ENCODE data around the gene SLC1A7. TPM values are rescaled to one million over a fixed set of nuclear protein-coding genes. Genes with fewer than 3 reads are reported as not detected.

SLC1A7 gene
- polyA plus RNA-seq, 1 experiment: 0.63 TPM

DNA sequence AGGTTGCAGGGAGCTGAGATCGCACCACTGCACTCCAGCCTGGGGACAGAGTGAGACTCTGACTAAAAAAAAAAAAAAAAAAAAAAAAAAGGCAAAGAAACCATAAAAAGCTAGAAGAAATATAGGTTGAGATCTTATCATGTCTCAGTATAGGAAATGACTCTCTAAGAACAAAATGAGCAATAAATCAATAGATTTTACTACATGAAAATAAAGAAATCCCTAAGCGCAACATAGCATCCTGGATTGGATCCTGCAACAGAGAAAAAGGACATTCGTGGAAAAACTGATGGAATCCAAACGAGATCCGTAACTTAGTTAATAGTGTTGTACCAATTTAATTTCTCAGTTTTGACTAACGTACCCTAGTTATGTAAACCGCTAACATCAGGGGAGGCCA is 35.3 kb downstream of the SLC1A7 start:
- H3K27me3 ChIP-seq (ENCODE audit: control insufficient read depth, insufficient read depth, low read length): no peaks in the 10 kb centered on the region
- ChIA-PET CTCF (interaction anchor here (0.6 to 1.5 kb wide), 4 partner anchors 65 to 331 kb away, joined by 3 read pairs; partner anchors contain the start of gene ECHDC2), POLR2A (no interaction called here)
- TF ChIP-seq, protein P1, sequence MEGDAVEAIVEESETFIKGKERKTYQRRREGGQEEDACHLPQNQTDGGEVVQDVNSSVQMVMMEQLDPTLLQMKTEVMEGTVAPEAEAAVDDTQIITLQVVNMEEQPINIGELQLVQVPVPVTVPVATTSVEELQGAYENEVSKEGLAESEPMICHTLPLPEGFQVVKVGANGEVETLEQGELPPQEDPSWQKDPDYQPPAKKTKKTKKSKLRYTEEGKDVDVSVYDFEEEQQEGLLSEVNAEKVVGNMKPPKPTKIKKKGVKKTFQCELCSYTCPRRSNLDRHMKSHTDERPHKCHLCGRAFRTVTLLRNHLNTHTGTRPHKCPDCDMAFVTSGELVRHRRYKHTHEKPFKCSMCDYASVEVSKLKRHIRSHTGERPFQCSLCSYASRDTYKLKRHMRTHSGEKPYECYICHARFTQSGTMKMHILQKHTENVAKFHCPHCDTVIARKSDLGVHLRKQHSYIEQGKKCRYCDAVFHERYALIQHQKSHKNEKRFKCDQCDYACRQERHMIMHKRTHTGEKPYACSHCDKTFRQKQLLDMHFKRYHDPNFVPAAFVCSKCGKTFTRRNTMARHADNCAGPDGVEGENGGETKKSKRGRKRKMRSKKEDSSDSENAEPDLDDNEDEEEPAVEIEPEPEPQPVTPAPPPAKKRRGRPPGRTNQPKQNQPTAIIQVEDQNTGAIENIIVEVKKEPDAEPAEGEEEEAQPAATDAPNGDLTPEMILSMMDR (IDR thresholded peaks at IDR 0.05; ENCODE audit: insufficient read depth, low read depth, low read length): no peak
- H3K4me3 ChIP-seq (ENCODE audit: low read depth, low read length): no peak overlapping the region
- no peak for DNase-seq (ENCODE audit: low read depth)
- H3K36me3 ChIP-seq (ENCODE audit: control insufficient read depth, insufficient read depth, low read length): no peaks in the 10 kb centered on the region

DNA sequence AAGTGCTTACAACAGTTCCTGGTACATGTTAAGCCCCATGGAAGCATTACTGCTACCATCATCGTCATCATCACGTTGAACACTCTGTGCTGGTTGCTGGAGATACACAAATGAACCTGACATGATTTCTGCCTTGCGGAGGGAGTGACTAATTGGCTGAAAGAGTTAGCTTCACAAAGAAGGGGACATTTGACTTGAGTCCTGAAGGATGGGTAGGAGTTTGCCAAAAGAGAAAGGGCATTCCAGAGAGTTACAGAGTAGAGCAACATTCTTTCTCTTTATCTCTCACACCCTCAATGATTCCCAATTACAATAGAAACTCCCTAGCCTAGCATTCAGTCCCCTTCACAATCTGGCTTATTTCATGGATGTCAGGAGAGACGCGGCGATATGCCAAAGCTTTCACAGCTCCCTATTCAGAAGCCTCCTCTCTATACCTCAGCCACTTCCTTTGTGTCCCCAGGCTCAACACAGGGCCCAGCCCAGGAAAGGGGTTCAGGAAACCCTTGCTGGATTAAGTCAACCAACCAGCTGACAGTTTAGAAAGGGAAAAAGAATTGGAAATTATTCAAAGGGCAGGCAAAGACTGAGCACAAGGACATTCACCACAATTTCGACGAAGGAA is 38.0 kb downstream of the SLC1A7 start:
- ChIA-PET POLR2A (no interaction called here), CTCF (no interaction called here)
- TF ChIP-seq, protein P1 (IDR thresholded peaks at IDR 0.05; ENCODE audit: insufficient read depth, low read depth, low read length): no peak
- DNase-seq (ENCODE audit: low read depth): no peak
- Histone ChIP-seq H3K4me3 (ENCODE audit: low read depth, low read length) (no peak overlapping the region), H3K36me3 (ENCODE audit: control insufficient read depth, insufficient read depth, low read length) (no peaks in the 10 kb centered on the region), H3K27me3 (ENCODE audit: control insufficient read depth, insufficient read depth, low read length) (no peaks in the 10 kb centered on the region)

DNA sequence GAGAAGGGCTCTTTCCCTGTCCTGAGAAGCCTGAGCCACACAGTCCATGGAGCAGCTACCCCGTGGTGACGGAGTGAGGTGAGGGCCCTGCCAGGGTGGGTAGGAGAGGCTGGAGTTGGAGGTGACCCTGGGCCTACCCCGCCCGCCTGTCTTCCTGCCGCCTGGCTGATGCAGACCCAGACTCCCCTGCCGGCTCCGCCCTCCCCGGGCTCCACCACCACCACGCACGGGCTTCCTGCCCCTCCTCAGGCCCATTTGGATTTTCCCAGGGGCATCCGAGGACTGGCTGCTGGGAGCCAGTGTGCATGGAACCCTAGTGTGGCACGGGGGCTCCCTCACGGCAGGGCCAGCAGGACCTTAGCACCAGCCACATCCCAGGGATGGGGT is 47.9 kb downstream of the SLC1A7 start:
- POLR2A ChIA-PET: no interaction called here

DNA sequence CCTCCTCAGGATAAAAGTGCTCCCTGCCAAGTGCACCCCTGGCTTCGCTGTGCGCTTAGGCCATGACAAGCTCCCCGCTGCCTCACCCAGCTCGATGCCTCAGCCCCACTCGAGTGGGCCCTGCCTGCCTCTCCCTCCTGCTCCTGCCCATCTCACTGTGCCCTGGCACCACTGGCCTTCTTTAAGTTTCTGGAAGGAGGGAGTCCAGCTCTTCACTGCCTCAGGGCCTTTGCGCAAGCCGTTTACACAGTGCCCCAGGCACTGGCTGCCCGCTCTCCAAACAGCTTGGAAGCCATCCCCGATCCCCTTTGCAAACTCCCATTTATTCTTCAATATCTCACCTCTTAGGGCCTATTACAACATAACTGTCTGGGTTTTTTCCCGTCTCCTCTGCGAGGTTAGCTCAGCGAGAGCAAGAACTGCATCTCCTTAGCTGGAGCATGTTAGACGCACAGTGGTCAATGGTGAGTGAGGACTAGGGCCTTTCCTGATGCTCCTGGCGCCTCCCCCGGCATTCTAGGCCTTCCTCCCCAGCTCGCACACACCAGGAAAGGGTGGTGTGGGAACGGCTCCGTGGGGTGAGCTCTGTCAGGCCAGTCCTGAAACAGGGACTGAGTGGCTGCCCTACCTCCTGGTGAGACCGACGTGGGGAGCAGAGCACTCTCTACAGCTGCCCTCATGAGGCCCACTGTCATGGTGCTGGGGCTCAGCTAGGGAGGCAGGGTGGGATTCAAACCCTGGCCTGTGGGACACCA is 48.5 kb downstream of the SLC1A7 start:
- TF ChIP-seq, protein P1 (IDR thresholded peaks at IDR 0.05; ENCODE audit: insufficient read depth, low read depth, low read length): no peak
- H3K4me3 ChIP-seq (ENCODE audit: low read depth, low read length): no peak overlapping the region
- H3K36me3 ChIP-seq (ENCODE audit: control insufficient read depth, insufficient read depth, low read length): peaks cover under 1% of the 10 kb centered on the region; the same call in 1 of the 2 replicates
- POLR2A ChIA-PET: interaction anchor here (0.9 kb wide), 1 partner anchor 26 kb away, joined by 7 read pairs; no protein-coding TSS in a partner anchor
- H3K27me3 ChIP-seq (ENCODE audit: control insufficient read depth, insufficient read depth, low read length): no peaks in the 10 kb centered on the region
- CTCF ChIA-PET: interaction anchor here (1.6 kb wide), 1 partner anchor 78 kb away, joined by 3 read pairs; no protein-coding TSS in a partner anchor
- DNase-seq (ENCODE audit: low read depth): no peak

More for the DNA sequence above, 47.9 kb downstream of the SLC1A7 start:
- CTCF ChIA-PET: no interaction called here
- Histone ChIP-seq H3K4me3 (ENCODE audit: low read depth, low read length) (no peak overlapping the region), H3K36me3 (ENCODE audit: control insufficient read depth, insufficient read depth, low read length) (no peaks in the 10 kb centered on the region), H3K27me3 (ENCODE audit: control insufficient read depth, insufficient read depth, low read length) (no peaks in the 10 kb centered on the region)
- DNase-seq (ENCODE audit: low read depth): no peak
- TF ChIP-seq, protein P1 (IDR thresholded peaks at IDR 0.05; ENCODE audit: insufficient read depth, low read depth, low read length): no peak

DNA sequence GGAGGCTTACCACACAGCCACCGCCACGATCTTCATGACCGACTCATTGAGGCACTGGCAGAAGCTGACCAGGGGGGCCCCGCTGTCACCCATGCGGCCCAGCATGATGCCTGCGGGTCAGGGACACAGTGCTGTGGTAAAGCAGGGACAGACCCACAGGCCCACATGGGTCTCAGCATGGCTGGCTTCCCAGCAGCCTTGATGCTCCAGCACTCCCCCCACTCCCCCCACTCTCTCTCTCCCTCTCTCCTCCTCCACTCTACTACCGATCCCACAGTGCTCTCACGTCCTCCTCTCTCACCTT is 49.0 kb downstream of the SLC1A7 start:
- no peak for DNase-seq (ENCODE audit: low read depth)
- CTCF ChIA-PET: interaction anchor here (1.2 to 1.6 kb wide), 2 partner anchors 9 to 79 kb away, joined by 3 read pairs; no protein-coding TSS in a partner anchor
- Histone ChIP-seq H3K36me3 (ENCODE audit: control insufficient read depth, insufficient read depth, low read length) (peaks cover 2% of the 10 kb centered on the region), H3K27me3 (ENCODE audit: control insufficient read depth, insufficient read depth, low read length) (no peaks in the 10 kb centered on the region), H3K4me3 (ENCODE audit: low read depth, low read length) (no peak overlapping the region)
- POLR2A ChIA-PET: interaction anchor here (0.9 kb wide), 1 partner anchor 26 kb away, joined by 7 read pairs; no protein-coding TSS in a partner anchor
- TF ChIP-seq, protein P1 (IDR thresholded peaks at IDR 0.05; ENCODE audit: insufficient read depth, low read depth, low read length): no peak

All from BJ (cell line).